Endothelial cell of umbilical vein (primary cell): Measurements from ENCODE around the gene TCAP. TPM values are rescaled to one million over a fixed set of nuclear protein-coding genes. Genes with fewer than 3 reads are reported as not detected.

ENCODE experiments used
- BruUV-seq: library from RNA; stranded (reverse); fragments of 400-500 nt; replicated peaks from 2 replicates; lab custom pipeline; 2021; lab: Mats Ljungman, UMichigan
- CTCF ChIA-PET: fragments of 300-600, 350-600 bp; sonication (Branson Sonifier 250); formaldehyde crosslinking; loops from one replicate; lab custom pipeline; 2021; ENCODE audit warnings: antibody characterized with exemption, inconsistent platforms; lab: Charles Lee
- POLR2A ChIA-PET: fragments of 300-600, 350-600 bp; sonication (Branson Sonifier 250); formaldehyde crosslinking; loops from one replicate; lab custom pipeline; 2021; ENCODE audit warnings: antibody characterized with exemption, inconsistent platforms; lab: Charles Lee
- DNase-seq: peaks from one replicate; pipeline ENCODE4 v3.0.0-alpha.2; 2011; ENCODE audit warnings: low read depth, low spot score
- FAIRE-seq: peaks from 2 replicates; lab custom pipeline; 2011; peaks lifted over from hg19 to GRCh38; lab: Jason Lieb, UNC
- H2AFZ ChIP-seq: 2 replicates; pipeline ENCODE4 v1.6.0; 2012; ENCODE audit warnings: low read depth, low read length, control low read depth, inconsistent platforms
- H3K27ac ChIP-seq: 2 replicates; pipeline ENCODE4 v1.5.1; 2011; ENCODE audit warnings: low read depth, mild to moderate bottlenecking, control low read depth, low read length, moderate library complexity; ENCODE audit not compliant: insufficient read depth
- H3K27me3 ChIP-seq, 2 experiments: 2 replicates each; pipeline versions ENCODE4 v1.6.0 to v1.6.1; 2011; ENCODE audit warnings: low read length in 2 of 2, mixed read lengths in 1 of 2; ENCODE audit not compliant: control insufficient read depth in 2 of 2, insufficient read depth in 2 of 2
- H3K36me3 ChIP-seq, 2 experiments: 2 replicates in 1 of 2; 3 replicates in 1 of 2; pipeline ENCODE4 v1.5.1; 2011; ENCODE audit warnings: low read length in 2 of 2, mild to moderate bottlenecking in 1 of 2, moderate library complexity in 1 of 2; ENCODE audit not compliant: control insufficient read depth in 2 of 2, insufficient read depth in 2 of 2; ENCODE audit errors: extremely low read depth in 1 of 2
- H3K4me1 ChIP-seq: 3 replicates; pipeline ENCODE4 v1.5.1; 2011; ENCODE audit warnings: mild to moderate bottlenecking, low read length; ENCODE audit not compliant: control insufficient read depth, insufficient read depth; ENCODE audit errors: extremely low read depth
- H3K4me2 ChIP-seq: 2 replicates; pipeline ENCODE4 v1.6.1; 2011; ENCODE audit warnings: low read length, control low read depth, mixed read lengths; ENCODE audit not compliant: insufficient read depth
- H3K4me3 ChIP-seq, 3 experiments: fragments of 200-600 bp in 1 of 3; sonication (generic), shearing (Covaris generic) in 1 of 3; replicated peaks in 1 of 3; 2 replicates each; pipeline ENCODE4 v1.5.1; 2011 to 2016; ENCODE audit warnings: control low read depth in 3 of 3, low read length in 3 of 3, mild to moderate bottlenecking in 2 of 3, inconsistent platforms in 1 of 3, low read depth in 1 of 3, moderate library complexity in 1 of 3; ENCODE audit not compliant: insufficient read depth in 1 of 3
- H3K79me2 ChIP-seq: 2 replicates; pipeline ENCODE4 v1.6.0; 2012; ENCODE audit warnings: low read length, inconsistent platforms; ENCODE audit not compliant: control insufficient read depth, insufficient read depth
- H3K9ac ChIP-seq: replicated peaks from 2 replicates; pipeline ENCODE3; 2011; ENCODE audit warnings: low read length, control low read depth; ENCODE audit not compliant: insufficient read depth; ENCODE audit errors: extremely low read depth
- H3K9me1 ChIP-seq: replicated peaks from 3 replicates; pipeline ENCODE4 v1.6.0; 2011; ENCODE audit warnings: mild to moderate bottlenecking, low read length; ENCODE audit not compliant: control insufficient read depth, insufficient read depth; ENCODE audit errors: extremely low read depth
- H3K9me3 ChIP-seq: replicated peaks from 2 replicates; pipeline ENCODE4 v1.5.1; 2012; ENCODE audit warnings: low read length, inconsistent platforms; ENCODE audit not compliant: control insufficient read depth, insufficient read depth
- H4K20me1 ChIP-seq: replicated peaks from 2 replicates; pipeline ENCODE3; 2011; ENCODE audit warnings: mild to moderate bottlenecking, low read length; ENCODE audit not compliant: control insufficient read depth, insufficient read depth; ENCODE audit errors: extremely low read depth
- CTCF ChIP-seq, 2 donors: IDR thresholded peaks; 1 replicate in 1 of 2; 2 replicates in 1 of 2; pipeline ENCODE4 v1.5.1; 2011; ENCODE audit warnings: low read length in 2 of 2, mild to moderate bottlenecking in 2 of 2, moderate library complexity in 2 of 2, control low read depth in 1 of 2, inconsistent platforms in 1 of 2, low read depth in 1 of 2; ENCODE audit not compliant: insufficient read depth in 1 of 2; ENCODE audit errors: extremely low read depth in 1 of 2
- EZH2 ChIP-seq: IDR thresholded peaks from 2 replicates; pipeline ENCODE4 v1.6.1; 2012; ENCODE audit warnings: borderline replicate concordance, low read depth, mild to moderate bottlenecking, moderate library complexity, low read length, inconsistent platforms; ENCODE audit not compliant: severe bottlenecking
- dilution Hi-C: fragments of 300-500 bp; cut with MboI; formaldehyde crosslinking; loops from one replicate; pipeline ENCODE4 v1.15.0; 2019; ENCODE audit warnings: low sequenced_read_pairs; ENCODE audit not compliant: extremely low pct_ligation_motif_present
- intact Hi-C: fragments of 100-400 bp; cut with micrococcal nuclease; formaldehyde crosslinking; loops from one replicate; pipeline ENCODE4 v1.10.0; 2022
- polyA plus RNA-seq, 4 experiments: library from polyadenylated mRNA; depleted of rRNA in 3 of 4; stranded (reverse) in 3 of 4; unstranded in 1 of 4; fragments of >200 nt; gene quantifications; 2 replicates each; pipeline versions ENCODE4 v1.2.1 to v1.2.3, GENCODE V29; 2011 to 2012; ENCODE audit warnings: missing spikeins in 1 of 4
- total RNA-seq: library from RNA; stranded (reverse); gene quantifications from 2 replicates; pipeline ENCODE4 v1.2.3, GENCODE V29; 2021

Gene TCAP
- total and polyA plus RNA-seq, 2 donors (not counting 3 experiments of a cell fraction or from before 2014, with no cell fraction given) = 0.51 to 0.93 TPM

DNA sequence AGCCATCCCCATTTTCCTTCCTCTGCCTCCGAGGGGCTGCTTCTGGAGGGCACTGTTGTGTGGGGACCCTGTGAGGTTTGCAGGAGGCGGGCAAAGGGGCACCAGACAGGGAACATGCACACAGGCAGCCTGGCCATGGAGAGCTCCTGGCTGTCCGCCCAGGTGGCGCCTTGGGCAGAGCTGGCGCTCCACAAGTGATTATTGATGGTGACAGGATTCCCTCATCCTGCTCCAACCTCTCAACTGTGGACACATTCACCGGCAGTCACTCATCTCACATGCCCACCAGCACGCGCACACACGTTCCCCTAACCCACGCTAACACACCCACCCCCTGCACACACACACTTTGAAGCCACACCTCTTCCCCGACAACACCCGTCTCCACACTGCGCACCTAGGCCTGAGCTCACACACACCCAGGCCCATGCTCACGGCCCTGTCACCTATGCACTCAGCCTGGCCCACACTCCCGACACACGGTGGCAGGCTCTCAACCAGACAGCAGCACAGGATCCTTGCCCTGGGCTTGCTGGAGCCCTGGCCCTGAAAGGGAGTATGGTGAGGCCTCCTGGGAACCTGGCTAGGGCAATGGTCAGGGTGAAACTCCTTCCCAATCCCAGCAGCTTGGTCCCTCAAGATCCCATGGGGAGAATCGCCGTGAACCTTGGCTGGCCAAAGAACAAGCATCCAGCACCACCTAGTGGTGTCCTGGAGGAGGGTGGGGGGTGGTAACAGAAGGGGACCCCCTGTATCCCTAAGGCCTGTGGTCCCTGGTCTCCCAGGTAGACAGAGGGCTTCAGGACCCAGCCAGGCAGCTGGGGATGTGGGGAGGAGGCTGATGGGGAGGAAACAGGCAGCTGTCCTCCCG, 6.7 kb downstream of the TCAP start:
- no peaks in the 10 kb centered on the region for H3K9me3 ChIP-seq
- peaks cover 6% of the 10 kb centered on the region in 2 experiments for H3K27me3 ChIP-seq
- DNase-seq = peak; percentile 40
- no peak overlapping the region for H2AFZ ChIP-seq
- H3K4me1 ChIP-seq = no peaks in the 10 kb centered on the region
- peak; percentile 66 for FAIRE-seq
- intact Hi-C loops = loop anchor here (1.0 kb wide), 1 partner anchor 50 kb away; no protein-coding TSS in a partner anchor
- no peak overlapping the region for H3K9ac ChIP-seq
- H3K4me3 ChIP-seq = no peak overlapping the region
- H3K79me2 ChIP-seq = no peaks in the 10 kb centered on the region
- H4K20me1 ChIP-seq = no peaks in the 10 kb centered on the region
- BruUV-seq = no TSS peak
- POLR2A ChIA-PET = interaction anchor here (0.7 kb wide), 1 partner anchor 12 kb away, joined by 3 read pairs; no protein-coding TSS in a partner anchor
- no peaks in the 10 kb centered on the region for H3K9me1 ChIP-seq
- dilution Hi-C loops = no loop called here
- no peak overlapping the region for H3K27ac ChIP-seq
- H3K4me2 ChIP-seq = no peak overlapping the region
- TF ChIP-seq CTCF (IDR thresholded peaks at IDR 0.05; ENCODE audit: extremely low read depth in 1 of 2, insufficient read depth in 1 of 2, low read depth in 1 of 2, low read length in 2 of 2) (peak; percentile 52 to 78), EZH2 (no peak)
- CTCF ChIA-PET = interaction anchor here (0.6 to 13.1 kb wide), 21 partner anchors 9 to 465 kb away, joined by 3 to 291 read pairs (median 4); no protein-coding TSS in a partner anchor
- H3K36me3 ChIP-seq = no peaks in the 10 kb centered on the region
